ENCODE results near the gene TICAM1.
"Not testable (repeated sequence)": the region's sequence is repeated elsewhere in the genome, so short reads cannot be mapped to it uniquely, and the experiment has no call there.

TICAM1 gene

GRCh38 chr19:4831304-4831978, at the start of gene TICAM1:
Gene TICAM1 (minus strand): TSS chr19:4831712. CDS start chr19:4818377, 13,335 bp downstream.
- Mint-ChIP-seq H3K27me3 (ENCODE audit: low read depth) (no peaks in the 10 kb centered on the region), H3K36me3 (ENCODE audit: low read depth) (peaks cover 4% of the 10 kb centered on the region), H3K4me1 (ENCODE audit: low read depth) (peaks cover 19% of the 10 kb centered on the region), H3K27ac (peak within 1 kb of the TSS; percentile 96), H3K9me3 (no peaks in the 10 kb centered on the region), H3K4me3 (peak within 1 kb of the TSS; percentile 97)

- Mint-ChIP-seq H3K36me3 (ENCODE audit: low read depth) (no peaks in the 10 kb centered on the region), H3K27ac (no peak overlapping the region), H3K9me3 (no peaks in the 10 kb centered on the region), H3K4me3 (no peak overlapping the region), H3K27me3 (ENCODE audit: low read depth) (no peaks in the 10 kb centered on the region), H3K4me1 (ENCODE audit: low read depth) (no peaks in the 10 kb centered on the region)
Measured at GRCh38 chr19:4879041-4879440, 47.5 kb upstream of the TICAM1 start.

GRCh38 chr19:4878491-4878968, 47.0 kb upstream of the TICAM1 start:
- no peaks in the 10 kb centered on the region for H3K27me3 Mint-ChIP-seq (ENCODE audit: low read depth)
- H3K9me3 Mint-ChIP-seq, result no peaks in the 10 kb centered on the region
- no peak overlapping the region for H3K4me3 Mint-ChIP-seq
- no peak overlapping the region for H3K27ac Mint-ChIP-seq
- H3K4me1 Mint-ChIP-seq (ENCODE audit: low read depth), result no peaks in the 10 kb centered on the region
- H3K36me3 Mint-ChIP-seq (ENCODE audit: low read depth), result no peaks in the 10 kb centered on the region

- H3K27me3 Mint-ChIP-seq (ENCODE audit: low read depth), result no peaks in the 10 kb centered on the region
- H3K36me3 Mint-ChIP-seq (ENCODE audit: low read depth), result no peaks in the 10 kb centered on the region
- no peaks in the 10 kb centered on the region for H3K9me3 Mint-ChIP-seq
- H3K4me3 Mint-ChIP-seq, result no peak overlapping the region
- no peak overlapping the region for H3K27ac Mint-ChIP-seq
- no peaks in the 10 kb centered on the region for H3K4me1 Mint-ChIP-seq (ENCODE audit: low read depth)
Measured at GRCh38 chr19:4877753-4878490, 46.4 kb upstream of the TICAM1 start.

- H3K4me3 Mint-ChIP-seq, result no peak overlapping the region
- H3K27me3 Mint-ChIP-seq (ENCODE audit: low read depth), result peaks cover 4% of the 10 kb centered on the region
- no peaks in the 10 kb centered on the region for H3K9me3 Mint-ChIP-seq
- H3K4me1 Mint-ChIP-seq (ENCODE audit: low read depth), result peaks cover 10% of the 10 kb centered on the region
- no peak overlapping the region for H3K27ac Mint-ChIP-seq
- H3K36me3 Mint-ChIP-seq (ENCODE audit: low read depth), result no peaks in the 10 kb centered on the region
Measured at GRCh38 chr19:4873930-4874329, 42.4 kb upstream of the TICAM1 start.

- Mint-ChIP-seq H3K9me3 (no peaks in the 10 kb centered on the region), H3K27me3 (ENCODE audit: low read depth) (peaks cover 4% of the 10 kb centered on the region), H3K36me3 (ENCODE audit: low read depth) (no peaks in the 10 kb centered on the region), H3K4me3 (no peak overlapping the region), H3K4me1 (ENCODE audit: low read depth) (peaks cover 13% of the 10 kb centered on the region), H3K27ac (no peak overlapping the region)
Measured at GRCh38 chr19:4871711-4872110, 40.2 kb upstream of the TICAM1 start.

- Mint-ChIP-seq H3K4me3 (no peak overlapping the region), H3K4me1 (ENCODE audit: low read depth) (peaks cover 18% of the 10 kb centered on the region), H3K27ac (no peak overlapping the region), H3K9me3 (no peaks in the 10 kb centered on the region), H3K27me3 (ENCODE audit: low read depth) (peaks cover 4% of the 10 kb centered on the region), H3K36me3 (ENCODE audit: low read depth) (no peaks in the 10 kb centered on the region)
Measured at GRCh38 chr19:4870025-4870700, 38.7 kb upstream of the TICAM1 start.

GRCh38 chr19:4868286-4868834, 36.8 kb upstream of the TICAM1 start:
- Mint-ChIP-seq H3K36me3 (ENCODE audit: low read depth) (no peaks in the 10 kb centered on the region), H3K27ac (peak overlapping the region; percentile 62)

GRCh38 chr19:4867534-4868285, 36.2 kb upstream of the TICAM1 start, which contains the start of gene PLIN3:
Gene PLIN3 (minus strand): TSS chr19:4867667. CDS start chr19:4861394, 6,273 bp downstream.
- Mint-ChIP-seq H3K4me1 (ENCODE audit: low read depth) (peaks cover 23% of the 10 kb centered on the region), H3K36me3 (ENCODE audit: low read depth) (no peaks in the 10 kb centered on the region), H3K9me3 (no peaks in the 10 kb centered on the region), H3K27me3 (ENCODE audit: low read depth) (peaks cover 2% of the 10 kb centered on the region), H3K4me3 (peak within 1 kb of the TSS; percentile 83), H3K27ac (peak within 1 kb of the TSS; percentile 62)

More at GRCh38 chr19:4868286-4868834, 36.8 kb upstream of the TICAM1 start:
- peak overlapping the region; percentile 83 for H3K4me3 Mint-ChIP-seq
- peaks cover 4% of the 10 kb centered on the region for H3K27me3 Mint-ChIP-seq (ENCODE audit: low read depth)
- no peaks in the 10 kb centered on the region for H3K9me3 Mint-ChIP-seq
- peaks cover 24% of the 10 kb centered on the region for H3K4me1 Mint-ChIP-seq (ENCODE audit: low read depth)

GRCh38 chr19:4866595-4867424, 35.3 kb upstream of the TICAM1 start:
- Mint-ChIP-seq H3K27me3 (ENCODE audit: low read depth) (no peaks in the 10 kb centered on the region), H3K4me1 (ENCODE audit: low read depth) (peaks cover 21% of the 10 kb centered on the region), H3K9me3 (no peaks in the 10 kb centered on the region), H3K27ac (peak overlapping the region; percentile 49), H3K36me3 (ENCODE audit: low read depth) (no peaks in the 10 kb centered on the region), H3K4me3 (peak overlapping the region; percentile 83)

- H3K4me1 Mint-ChIP-seq (ENCODE audit: low read depth), result peaks cover 6% of the 10 kb centered on the region
- H3K9me3 Mint-ChIP-seq, result no peaks in the 10 kb centered on the region
- H3K36me3 Mint-ChIP-seq (ENCODE audit: low read depth), result no peaks in the 10 kb centered on the region
- no peak overlapping the region for H3K4me3 Mint-ChIP-seq
- H3K27me3 Mint-ChIP-seq (ENCODE audit: low read depth), result no peaks in the 10 kb centered on the region
- H3K27ac Mint-ChIP-seq, result no peak overlapping the region
Measured at GRCh38 chr19:4861147-4861546, 29.6 kb upstream of the TICAM1 start.

GRCh38 chr19:4859697-4860096, 28.2 kb upstream of the TICAM1 start:
- Mint-ChIP-seq H3K9me3 (no peaks in the 10 kb centered on the region), H3K4me1 (ENCODE audit: low read depth) (peaks cover 5% of the 10 kb centered on the region), H3K36me3 (ENCODE audit: low read depth) (no peaks in the 10 kb centered on the region)

GRCh38 chr19:4856468-4856867, 25.0 kb upstream of the TICAM1 start:
- not testable (repeated sequence) for H3K4me3 Mint-ChIP-seq; H3K4me1 Mint-ChIP-seq (ENCODE audit: low read depth); H3K9me3 Mint-ChIP-seq; H3K36me3 Mint-ChIP-seq (ENCODE audit: low read depth); H3K27me3 Mint-ChIP-seq (ENCODE audit: low read depth); H3K27ac Mint-ChIP-seq

More at GRCh38 chr19:4859697-4860096, 28.2 kb upstream of the TICAM1 start:
- Mint-ChIP-seq H3K4me3 (no peak overlapping the region), H3K27ac (no peak overlapping the region), H3K27me3 (ENCODE audit: low read depth) (no peaks in the 10 kb centered on the region)

All from T-helper 1 cell treated with Interleukin-12 subunit alpha and Interleukin-12 subunit beta and Interleukin-4 antibody, amounts not matched to agents 30 μg/mL and 1 μg/mL, for 36 hours (primary cell).